ENCODE data around the gene CCDC192. TPM values are rescaled to one million over a fixed set of nuclear protein-coding genes. Genes with fewer than 3 reads are reported as not detected.

Gene CCDC192
- total and polyA plus RNA-seq, 2 donors (not counting 3 experiments of a cell fraction or from before 2014, with no cell fraction given) = not detected

- no peak overlapping the region for H3K9ac ChIP-seq (replicated peaks; ENCODE audit: extremely low read depth, insufficient read depth, low read length)
- peaks cover 18% of the 10 kb centered on the region for H3K4me1 ChIP-seq (ENCODE audit: control insufficient read depth, extremely low read depth, insufficient read depth, low read length)
- no peaks in the 10 kb centered on the region for H3K36me3 ChIP-seq (ENCODE audit: control insufficient read depth in 2 of 2, extremely low read depth in 1 of 2, insufficient read depth in 2 of 2, low read length in 2 of 2)
- DNase-seq (ENCODE audit: low read depth, low spot score) (no peak), FAIRE-seq (no peak)
- H3K9me3 ChIP-seq (replicated peaks; ENCODE audit: control insufficient read depth, insufficient read depth, low read length) = no peaks in the 10 kb centered on the region
- H3K9me1 ChIP-seq (replicated peaks; ENCODE audit: control insufficient read depth, extremely low read depth, insufficient read depth, low read length) = no peaks in the 10 kb centered on the region
- ChIA-PET POLR2A (no interaction called here), CTCF (interaction anchor here (0.6 to 1.3 kb wide), 7 partner anchors 9 to 329 kb away, joined by 3 to 5 read pairs (median 3); no protein-coding TSS in a partner anchor)
- H4K20me1 ChIP-seq (replicated peaks; ENCODE audit: control insufficient read depth, extremely low read depth, insufficient read depth, low read length) = no peaks in the 10 kb centered on the region
- H3K27ac ChIP-seq (ENCODE audit: insufficient read depth, low read depth, low read length) = peak overlapping the region; percentile 7
- H3K4me2 ChIP-seq (ENCODE audit: insufficient read depth, low read length) = peak overlapping the region; percentile 69
- H3K4me3 ChIP-seq (replicated peaks in 1 of 3; ENCODE audit: insufficient read depth in 1 of 3, low read depth in 1 of 3, low read length in 3 of 3) = no peak overlapping the region
- dilution Hi-C loops (cut with MboI; ENCODE audit: extremely low pct_ligation_motif_present, low sequenced_read_pairs) = no loop called here
- H2AFZ ChIP-seq (ENCODE audit: low read depth, low read length) = no peak overlapping the region
- TF ChIP-seq FOS (IDR thresholded peaks at IDR 0.05; ENCODE audit: borderline replicate concordance, insufficient read depth, low read length) (no peak), JUN (IDR thresholded peaks at IDR 0.05; ENCODE audit: borderline replicate concordance, insufficient read depth, insufficient read length, low read depth) (no peak), MYC (IDR thresholded peaks at IDR 0.05; ENCODE audit: low read depth, low read length) (no peak), EZH2 (IDR thresholded peaks at IDR 0.05; ENCODE audit: borderline replicate concordance, low read depth, low read length, severe bottlenecking) (no peak), POLR2AphosphoS5 (IDR thresholded peaks at IDR 0.05; ENCODE audit: insufficient read depth, low read depth, low read length) (no peak), POLR2A (IDR thresholded peaks at IDR 0.05; ENCODE audit: low read depth, low read length) (no peak), MAX (IDR thresholded peaks at IDR 0.05; ENCODE audit: insufficient read depth, insufficient read length) (no peak), GATA2 (IDR thresholded peaks at IDR 0.05; ENCODE audit: insufficient read depth, insufficient read length, low read depth, low read length) (no peak), CTCF (IDR thresholded peaks at IDR 0.05; ENCODE audit: extremely low read depth in 1 of 2, insufficient read depth in 1 of 2, low read depth in 1 of 2, low read length in 2 of 2) (no peak)
- no peaks in the 10 kb centered on the region for H3K79me2 ChIP-seq (ENCODE audit: control insufficient read depth, insufficient read depth, low read length)
- no peaks in the 10 kb centered on the region for H3K27me3 ChIP-seq (ENCODE audit: control insufficient read depth in 2 of 2, insufficient read depth in 2 of 2, low read length in 2 of 2)
- intact Hi-C loops (cut with micrococcal nuclease) = no loop called here
- no TSS peak for BruUV-seq (replicated peaks)
These were observed 190.0 kb downstream of the CCDC192 start for GRCh38 chr5:127893232-127893631.

All from endothelial cell of umbilical vein (primary cell).